HepG2 (cell line): Measurements from ENCODE around the gene PDE4C. TPM values are rescaled to one million over a fixed set of nuclear protein-coding genes. Genes with fewer than 3 reads are reported as not detected.

ENCODE experiments used
- CHD4 ChIP-seq: fragments of 200-600 bp; sonication (generic); IDR thresholded peaks from 2 replicates; pipeline ENCODE4 v1.7.0; 2017; ENCODE audit warnings: mild to moderate bottlenecking, low read length, borderline replicate concordance
- NFYC ChIP-seq: IDR thresholded peaks from 2 replicates; pipeline ENCODE4 v1.6.1; 2016; ENCODE audit warnings: missing genetic modification reagents, missing compliant biosample characterization
- NR2F6 ChIP-seq, 2 experiments: IDR thresholded peaks; 2 replicates each; pipeline ENCODE4 v1.6.1; 2016; ENCODE audit warnings: antibody characterized with exemption in 1 of 2, mild to moderate bottlenecking in 1 of 2
- REXO4 ChIP-seq: sonication (generic); formaldehyde crosslinking; IDR thresholded peaks from 2 replicates; pipeline ENCODE4 v1.8.0; 2022; ENCODE audit warnings: missing genetic modification reagents, mild to moderate bottlenecking, borderline replicate concordance
- SOX6 ChIP-seq, 2 experiments: fragments of 450-650 bp in 1 of 2; sonication (generic) in 1 of 2; formaldehyde crosslinking in 1 of 2; IDR thresholded peaks; 2 replicates each; pipeline versions ENCODE4 v1.4.0 to v1.6.1; 2017 to 2020; ENCODE audit warnings: antibody characterized with exemption in 1 of 2, mild to moderate bottlenecking in 1 of 2, missing genetic modification reagents in 1 of 2
- TGIF2 ChIP-seq: IDR thresholded peaks from 2 replicates; pipeline ENCODE4 v1.6.1; 2016; ENCODE audit warnings: control low read depth, missing compliant biosample characterization
- XBP1 ChIP-seq: sonication (generic); formaldehyde crosslinking; IDR thresholded peaks from 2 replicates; pipeline ENCODE4 v1.5.0; 2020; ENCODE audit warnings: missing genetic modification reagents
- ZNF281 ChIP-seq: sonication (generic); formaldehyde crosslinking; IDR thresholded peaks from 2 replicates; pipeline ENCODE4 v1.4.0; 2020; ENCODE audit warnings: missing genetic modification reagents, borderline replicate concordance
- ZSCAN21 ChIP-seq: sonication (generic); formaldehyde crosslinking; IDR thresholded peaks from 2 replicates; pipeline ENCODE4 v1.8.0; 2022; ENCODE audit warnings: mild to moderate bottlenecking, missing genetic modification reagents, moderate library complexity, borderline replicate concordance
- polyA plus RNA-seq, 8 experiments: library from polyadenylated mRNA; depleted of rRNA in 3 of 8; stranded (reverse) in 7 of 8; unstranded in 1 of 8; fragments of >200 nt; fragmentation: Illumina TruSeq in 4 of 8; extraction: Trizol in 4 of 8; gene quantifications; 2 replicates each; pipeline versions ENCODE4 v1.2.1 to v1.2.3, GENCODE V29; 2011 to 2016; ENCODE audit warnings: low read depth in 4 of 8, missing spikeins in 1 of 8, mixed read lengths in 1 of 8; ENCODE audit not compliant: insufficient read depth in 1 of 8
- total RNA-seq, 5 experiments: library from RNA; depleted of rRNA; stranded (reverse); fragments of >200 nt; fragmentation: Illumina TruSeq; extraction: Trizol; gene quantifications; 2 replicates each; pipeline ENCODE4 v1.2.3, GENCODE V29; 2016; ENCODE audit warnings: low read depth in 1 of 5
- TF ChIP-seq, protein P1 (sequence below): sonication (generic); formaldehyde crosslinking; IDR thresholded peaks from 2 replicates; pipeline ENCODE4 v1.4.0; 2020; ENCODE audit warnings: missing genetic modification reagents, borderline replicate concordance
- TF ChIP-seq, protein P2 (sequence below): sonication (generic); formaldehyde crosslinking; IDR thresholded peaks from 2 replicates; pipeline ENCODE4 v1.5.1; 2020; ENCODE audit warnings: mild to moderate bottlenecking, missing genetic modification reagents, borderline replicate concordance
- TF ChIP-seq, protein P3 (sequence below): sonication (generic); formaldehyde crosslinking; IDR thresholded peaks from 2 replicates; pipeline ENCODE4 v1.4.0; 2020; ENCODE audit warnings: mild to moderate bottlenecking, missing genetic modification reagents

PDE4C gene
- total and polyA plus RNA-seq, 2 of the 13 experiments (the other 11 are each of a cell fraction or from before 2014, with no cell fraction given), result 1.4 to 14.0 TPM

DNA sequence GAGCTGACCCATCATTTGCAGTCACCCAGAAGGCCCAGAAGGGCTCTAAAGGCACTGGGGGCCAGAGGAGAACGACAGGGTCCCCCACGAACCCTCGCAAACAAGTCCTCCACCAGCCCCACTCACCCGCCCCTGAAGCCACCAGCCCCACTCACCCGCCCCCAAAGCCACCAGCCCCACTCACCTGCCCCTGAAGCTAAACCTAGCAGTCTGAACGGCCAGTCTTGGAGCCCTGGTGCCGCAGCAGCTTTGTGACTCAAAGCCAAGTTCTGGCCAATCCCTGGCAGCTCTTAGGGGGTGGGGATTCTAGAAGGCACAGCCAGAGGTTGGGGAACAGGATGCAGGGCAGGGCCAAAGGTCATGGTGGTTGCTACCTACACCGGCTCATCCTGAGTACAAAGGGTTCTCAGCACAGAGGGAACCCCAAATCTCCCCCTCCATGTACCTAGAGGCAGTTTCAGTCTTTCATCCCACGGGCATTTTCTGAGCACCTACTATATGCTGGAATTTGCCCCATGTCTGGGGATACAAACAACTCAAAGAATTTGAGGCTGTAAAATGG, 48.1 kb upstream of the PDE4C start, which contains the start of gene IQCN (continued):
- no peak for TF ChIP-seq REXO4 (CRISPR knock-in tag)
- TF ChIP-seq, protein P1, sequence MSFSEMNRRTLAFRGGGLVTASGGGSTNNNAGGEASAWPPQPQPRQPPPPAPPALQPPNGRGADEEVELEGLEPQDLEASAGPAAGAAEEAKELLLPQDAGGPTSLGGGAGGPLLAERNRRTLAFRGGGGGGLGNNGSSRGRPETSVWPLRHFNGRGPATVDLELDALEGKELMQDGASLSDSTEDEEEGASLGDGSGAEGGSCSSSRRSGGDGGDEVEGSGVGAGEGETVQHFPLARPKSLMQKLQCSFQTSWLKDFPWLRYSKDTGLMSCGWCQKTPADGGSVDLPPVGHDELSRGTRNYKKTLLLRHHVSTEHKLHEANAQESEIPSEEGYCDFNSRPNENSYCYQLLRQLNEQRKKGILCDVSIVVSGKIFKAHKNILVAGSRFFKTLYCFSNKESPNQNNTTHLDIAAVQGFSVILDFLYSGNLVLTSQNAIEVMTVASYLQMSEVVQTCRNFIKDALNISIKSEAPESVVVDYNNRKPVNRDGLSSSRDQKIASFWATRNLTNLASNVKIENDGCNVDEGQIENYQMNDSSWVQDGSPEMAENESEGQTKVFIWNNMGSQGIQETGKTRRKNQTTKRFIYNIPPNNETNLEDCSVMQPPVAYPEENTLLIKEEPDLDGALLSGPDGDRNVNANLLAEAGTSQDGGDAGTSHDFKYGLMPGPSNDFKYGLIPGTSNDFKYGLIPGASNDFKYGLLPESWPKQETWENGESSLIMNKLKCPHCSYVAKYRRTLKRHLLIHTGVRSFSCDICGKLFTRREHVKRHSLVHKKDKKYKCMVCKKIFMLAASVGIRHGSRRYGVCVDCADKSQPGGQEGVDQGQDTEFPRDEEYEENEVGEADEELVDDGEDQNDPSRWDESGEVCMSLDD (CRISPR knock-in tag), result peak; percentile 96; the same call in 1 of the 2 replicates
- peak; percentile 78 for TF ChIP-seq NR2F6 (IDR thresholded peaks at IDR 0.05)
- TF ChIP-seq NR2F6 (CRISPR knock-in tag; IDR thresholded peaks at IDR 0.05), result peak; percentile 86
- TF ChIP-seq CHD4, result peak; percentile 86
- TF ChIP-seq SOX6 (IDR thresholded peaks at IDR 0.05), result no peak
- TF ChIP-seq SOX6 (CRISPR knock-in tag; IDR thresholded peaks at IDR 0.05), result peak; percentile 28; the same call in 1 of the 2 replicates
- TF ChIP-seq ZSCAN21, result 0 out of 2 replicates have a peak, but pooled peaks have one; percentile 10
- no peak for TF ChIP-seq XBP1 (CRISPR knock-in tag)
- TF ChIP-seq NFYC (CRISPR knock-in tag), result no peak; the same call in 1 of the 2 replicates
- TF ChIP-seq, protein P2, sequence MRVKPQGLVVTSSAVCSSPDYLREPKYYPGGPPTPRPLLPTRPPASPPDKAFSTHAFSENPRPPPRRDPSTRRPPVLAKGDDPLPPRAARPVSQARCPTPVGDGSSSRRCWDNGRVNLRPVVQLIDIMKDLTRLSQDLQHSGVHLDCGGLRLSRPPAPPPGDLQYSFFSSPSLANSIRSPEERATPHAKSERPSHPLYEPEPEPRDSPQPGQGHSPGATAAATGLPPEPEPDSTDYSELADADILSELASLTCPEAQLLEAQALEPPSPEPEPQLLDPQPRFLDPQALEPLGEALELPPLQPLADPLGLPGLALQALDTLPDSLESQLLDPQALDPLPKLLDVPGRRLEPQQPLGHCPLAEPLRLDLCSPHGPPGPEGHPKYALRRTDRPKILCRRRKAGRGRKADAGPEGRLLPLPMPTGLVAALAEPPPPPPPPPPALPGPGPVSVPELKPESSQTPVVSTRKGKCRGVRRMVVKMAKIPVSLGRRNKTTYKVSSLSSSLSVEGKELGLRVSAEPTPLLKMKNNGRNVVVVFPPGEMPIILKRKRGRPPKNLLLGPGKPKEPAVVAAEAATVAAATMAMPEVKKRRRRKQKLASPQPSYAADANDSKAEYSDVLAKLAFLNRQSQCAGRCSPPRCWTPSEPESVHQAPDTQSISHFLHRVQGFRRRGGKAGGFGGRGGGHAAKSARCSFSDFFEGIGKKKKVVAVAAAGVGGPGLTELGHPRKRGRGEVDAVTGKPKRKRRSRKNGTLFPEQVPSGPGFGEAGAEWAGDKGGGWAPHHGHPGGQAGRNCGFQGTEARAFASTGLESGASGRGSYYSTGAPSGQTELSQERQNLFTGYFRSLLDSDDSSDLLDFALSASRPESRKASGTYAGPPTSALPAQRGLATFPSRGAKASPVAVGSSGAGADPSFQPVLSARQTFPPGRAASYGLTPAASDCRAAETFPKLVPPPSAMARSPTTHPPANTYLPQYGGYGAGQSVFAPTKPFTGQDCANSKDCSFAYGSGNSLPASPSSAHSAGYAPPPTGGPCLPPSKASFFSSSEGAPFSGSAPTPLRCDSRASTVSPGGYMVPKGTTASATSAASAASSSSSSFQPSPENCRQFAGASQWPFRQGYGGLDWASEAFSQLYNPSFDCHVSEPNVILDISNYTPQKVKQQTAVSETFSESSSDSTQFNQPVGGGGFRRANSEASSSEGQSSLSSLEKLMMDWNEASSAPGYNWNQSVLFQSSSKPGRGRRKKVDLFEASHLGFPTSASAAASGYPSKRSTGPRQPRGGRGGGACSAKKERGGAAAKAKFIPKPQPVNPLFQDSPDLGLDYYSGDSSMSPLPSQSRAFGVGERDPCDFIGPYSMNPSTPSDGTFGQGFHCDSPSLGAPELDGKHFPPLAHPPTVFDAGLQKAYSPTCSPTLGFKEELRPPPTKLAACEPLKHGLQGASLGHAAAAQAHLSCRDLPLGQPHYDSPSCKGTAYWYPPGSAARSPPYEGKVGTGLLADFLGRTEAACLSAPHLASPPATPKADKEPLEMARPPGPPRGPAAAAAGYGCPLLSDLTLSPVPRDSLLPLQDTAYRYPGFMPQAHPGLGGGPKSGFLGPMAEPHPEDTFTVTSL (CRISPR knock-in tag), result no peak
- TF ChIP-seq TGIF2 (CRISPR knock-in tag), result no peak
- 0 out of 2 replicates have a peak, but pooled peaks have one; percentile 17 for TF ChIP-seq ZNF281 (CRISPR knock-in tag)
- TF ChIP-seq, protein P3, sequence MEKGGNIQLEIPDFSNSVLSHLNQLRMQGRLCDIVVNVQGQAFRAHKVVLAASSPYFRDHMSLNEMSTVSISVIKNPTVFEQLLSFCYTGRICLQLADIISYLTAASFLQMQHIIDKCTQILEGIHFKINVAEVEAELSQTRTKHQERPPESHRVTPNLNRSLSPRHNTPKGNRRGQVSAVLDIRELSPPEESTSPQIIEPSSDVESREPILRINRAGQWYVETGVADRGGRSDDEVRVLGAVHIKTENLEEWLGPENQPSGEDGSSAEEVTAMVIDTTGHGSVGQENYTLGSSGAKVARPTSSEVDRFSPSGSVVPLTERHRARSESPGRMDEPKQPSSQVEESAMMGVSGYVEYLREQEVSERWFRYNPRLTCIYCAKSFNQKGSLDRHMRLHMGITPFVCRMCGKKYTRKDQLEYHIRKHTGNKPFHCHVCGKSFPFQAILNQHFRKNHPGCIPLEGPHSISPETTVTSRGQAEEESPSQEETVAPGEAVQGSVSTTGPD (CRISPR knock-in tag), result peak; percentile 43; the same call in 1 of the 2 replicates
- TF ChIP-seq, all 625 proteins: peak for 33
